IMR-90 (cell line): ENCODE data around the gene SLC18B1. TPM values are rescaled to one million over a fixed set of nuclear protein-coding genes. Genes with fewer than 3 reads are reported as not detected.
"Not testable (repeated sequence)": the region's sequence is repeated elsewhere in the genome, so short reads cannot be mapped to it uniquely, and the experiment has no call there.

ENCODE experiments used
- ATAC-seq: fragments of 200-7000 bp; cut with Tn5 transposase; 2 replicates; pipeline ENCODE4 v1.9.1; 2020; ENCODE audit warnings: low read depth, mild to moderate bottlenecking, moderate library complexity
- BruUV-seq: library from RNA; stranded (reverse); fragments of 400-500 nt; replicated peaks from 2 replicates; lab custom pipeline; 2021; lab: Mats Ljungman, UMichigan
- CTCF ChIA-PET: fragments of 300-600 bp; formaldehyde crosslinking; extraction: SDS; loops from one replicate; lab custom pipeline; 2021; ENCODE audit warnings: antibody characterized with exemption; lab: Yijun Ruan, JAX
- POLR2A ChIA-PET: fragments of 300-600 bp; sonication (Branson Sonifier 250); formaldehyde crosslinking; loops from one replicate; lab custom pipeline; 2022; ENCODE audit warnings: antibody characterized with exemption; ENCODE audit not compliant: unreplicated experiment; lab: Charles Lee
- DNase-seq: peaks from one replicate; pipeline ENCODE4 v3.0.0; 2013
- H2AFZ ChIP-seq: replicated peaks from 2 replicates; pipeline ENCODE3; 2013; ENCODE audit warnings: low read length, mild to moderate bottlenecking; ENCODE audit not compliant: poor library complexity
- H2AK5ac ChIP-seq: 2 replicates; pipeline ENCODE4 v1.6.1; 2013; ENCODE audit warnings: low read depth, low read length, inconsistent platforms
- H2AK9ac ChIP-seq: replicated peaks from 2 replicates; pipeline ENCODE3; 2013; ENCODE audit warnings: mild to moderate bottlenecking, low read depth, low read length, moderate library complexity; ENCODE audit not compliant: poor library complexity
- H2BK120ac ChIP-seq: 2 replicates; pipeline ENCODE4 v1.6.1; 2013; ENCODE audit warnings: low read depth, low read length, inconsistent platforms
- H2BK15ac ChIP-seq: 3 replicates; pipeline ENCODE4 v1.6.1; 2013; ENCODE audit warnings: low read depth, low read length, inconsistent platforms
- H2BK20ac ChIP-seq: 2 replicates; pipeline ENCODE4 v1.6.1; 2013; ENCODE audit warnings: low read depth, mild to moderate bottlenecking, inconsistent platforms, low read length, moderate library complexity
- H2BK5ac ChIP-seq: 2 replicates; pipeline ENCODE4 v1.6.1; 2013; ENCODE audit warnings: mild to moderate bottlenecking, low read depth, low read length, inconsistent platforms; ENCODE audit not compliant: poor library complexity, severe bottlenecking
- H3K14ac ChIP-seq: replicated peaks from 2 replicates; pipeline ENCODE4 v1.6.1; 2013; ENCODE audit warnings: low read depth, low read length, inconsistent platforms
- H3K18ac ChIP-seq: 2 replicates; pipeline ENCODE4 v1.6.1; 2013; ENCODE audit warnings: low read depth, low read length, control low read depth
- H3K23ac ChIP-seq: 2 replicates; pipeline ENCODE4 v1.6.1; 2013; ENCODE audit warnings: low read depth, low read length, inconsistent platforms
- H3K27ac ChIP-seq: 2 replicates; pipeline ENCODE4 v1.5.1; 2013; ENCODE audit warnings: mild to moderate bottlenecking, control low read depth, low read length; ENCODE audit not compliant: insufficient read depth
- H3K27me3 ChIP-seq: 2 replicates; pipeline ENCODE4 v1.6.1; 2013; ENCODE audit warnings: low read length; ENCODE audit not compliant: control insufficient read depth, insufficient read depth
- H3K36me3 ChIP-seq: 2 replicates; pipeline ENCODE4 v1.6.1; 2013; ENCODE audit warnings: low read length, mixed read lengths; ENCODE audit not compliant: control insufficient read depth, insufficient read depth
- H3K4ac ChIP-seq: 2 replicates; pipeline ENCODE4 v1.6.1; 2013; ENCODE audit warnings: low read depth, low read length, inconsistent platforms
- H3K4me1 ChIP-seq: 2 replicates; pipeline ENCODE4 v1.6.1; 2013; ENCODE audit warnings: low read length, mixed read lengths; ENCODE audit not compliant: control insufficient read depth, insufficient read depth
- H3K4me2 ChIP-seq: 2 replicates; pipeline ENCODE4 v1.6.1; 2013; ENCODE audit warnings: low read depth, mild to moderate bottlenecking, control low read depth, low read length, moderate library complexity
- H3K4me3 ChIP-seq: 2 replicates; pipeline ENCODE4 v1.5.1; 2013; ENCODE audit warnings: low read depth, mild to moderate bottlenecking, control low read depth, low read length, moderate library complexity; ENCODE audit not compliant: insufficient read depth
- H3K56ac ChIP-seq: 2 replicates; pipeline ENCODE4 v1.6.1; 2013; ENCODE audit warnings: low read length, inconsistent platforms; ENCODE audit not compliant: insufficient read depth; ENCODE audit errors: extremely low read depth
- H3K79me1 ChIP-seq, 2 experiments: 2 replicates each; pipeline ENCODE4 v1.6.1; 2013; ENCODE audit warnings: low read length in 2 of 2, inconsistent platforms in 1 of 2, low read depth in 1 of 2
- H3K9ac ChIP-seq: 2 replicates; pipeline ENCODE4 v1.6.1; 2013; ENCODE audit warnings: low read depth, low read length, control low read depth
- H3K9me1 ChIP-seq: 2 replicates; pipeline ENCODE4 v1.6.1; 2013; ENCODE audit warnings: low read length, inconsistent platforms; ENCODE audit not compliant: insufficient read depth
- H3K9me3 ChIP-seq: 2 replicates; pipeline ENCODE4 v1.6.1; 2013; ENCODE audit warnings: low read length; ENCODE audit not compliant: control insufficient read depth, insufficient read depth
- H4K20me1 ChIP-seq: 2 replicates; pipeline ENCODE4 v1.6.1; 2013; ENCODE audit warnings: low read length, inconsistent platforms; ENCODE audit not compliant: insufficient read depth
- H4K5ac ChIP-seq: 2 replicates; pipeline ENCODE4 v1.6.1; 2013; ENCODE audit warnings: mild to moderate bottlenecking, low read depth, low read length, control low read depth
- H4K8ac ChIP-seq, 2 experiments: 2 replicates each; pipeline ENCODE4 v1.6.1; 2013; ENCODE audit warnings: low read depth in 2 of 2, low read length in 2 of 2, control low read depth in 1 of 2, inconsistent platforms in 1 of 2
- H4K91ac ChIP-seq: 2 replicates; pipeline ENCODE4 v1.6.1; 2013; ENCODE audit warnings: low read depth, low read length, inconsistent platforms; ENCODE audit not compliant: insufficient read depth
- WGBS, 2 experiments: methylation state at CpG; one replicate each; pipeline versions ENCODE4 v1.1.5 to v1.1.7; 2013; ENCODE audit warnings: missing lambda C conversion rate in 2 of 2; ENCODE audit not compliant: insufficient read length in 1 of 2; ENCODE audit errors: extremely low coverage in 2 of 2; 5-methylcytosine and 5-hydroxymethylcytosine counted together
- dilution Hi-C: fragments of 300-500 bp; cut with HindIII; formaldehyde crosslinking; loops from one replicate; pipeline ENCODE4 v1.14.3; 2018; ENCODE audit warnings: low sequenced_read_pairs; ENCODE audit not compliant: unreplicated experiment
- in situ Hi-C: fragments of 300-500 bp; cut with MboI; formaldehyde crosslinking; loops from 3 replicates; pipeline ENCODE4 v1.14.3; 2019; ENCODE audit warnings: low sequenced_read_pairs, inconsistent platforms, mixed read lengths
- intact Hi-C: fragments of 100-400 bp; cut with micrococcal nuclease; formaldehyde crosslinking; loops from 2 replicates; pipeline ENCODE4 v1.10.0; 2022
- polyA plus RNA-seq, 3 experiments: library from polyadenylated mRNA; depleted of rRNA; stranded (reverse); fragments of >200 nt; gene quantifications; 2 replicates each; pipeline ENCODE4 v1.2.3, GENCODE V29; 2012; ENCODE audit warnings: low replicate concordance in 1 of 3
- total RNA-seq: library from RNA; depleted of rRNA; stranded (reverse); fragments of >200 nt; gene quantifications from 2 replicates; pipeline ENCODE4 v1.2.3, GENCODE V29; 2012

SLC18B1 gene
- total and polyA plus RNA-seq, 2 of the 4 experiments (the other 2 are of a cell fraction) = 2.4 to 2.5 TPM

GRCh38 chr6:132777881-132778280 is 20.6 kb downstream of the SLC18B1 start:
- H3K4ac ChIP-seq, H3K9me3 ChIP-seq, H3K36me3 ChIP-seq, H3K4me1 ChIP-seq, H3K27me3 ChIP-seq, H3K4me3 ChIP-seq, H2BK120ac ChIP-seq, H3K79me1 ChIP-seq, CTCF ChIA-PET, ATAC-seq, H2AFZ ChIP-seq, H4K20me1 ChIP-seq, H2AK9ac ChIP-seq, H4K91ac ChIP-seq, H2BK5ac ChIP-seq, H2AK5ac ChIP-seq, H3K23ac ChIP-seq, H2BK20ac ChIP-seq, H3K9ac ChIP-seq, H2BK15ac ChIP-seq, dilution Hi-C loops, H4K5ac ChIP-seq, H3K18ac ChIP-seq, POLR2A ChIA-PET, H3K9me1 ChIP-seq, H3K27ac ChIP-seq, intact Hi-C loops, H3K14ac ChIP-seq, H3K56ac ChIP-seq, H4K8ac ChIP-seq, DNase-seq, BruUV-seq, H3K4me2 ChIP-seq: not testable (repeated sequence)
- in situ Hi-C loops = loop anchor here (10.0 kb wide), 1 partner anchor 243 kb away; the partner anchor contains the start of gene TAAR9
- WGBS, 2 experiments = 100% methylated on average over 1 of the region's 8 CpGs; no CpG with 5 or more reads in 1 of the 2 experiments
